ENCODE measurements around the gene ATP6V1F. TPM values are rescaled to one million over a fixed set of nuclear protein-coding genes. Genes with fewer than 3 reads are reported as not detected.

The ATP6V1F gene
- total RNA-seq, 2 experiments from 2014 or later: 49.6 to 54.3 TPM

DNA sequence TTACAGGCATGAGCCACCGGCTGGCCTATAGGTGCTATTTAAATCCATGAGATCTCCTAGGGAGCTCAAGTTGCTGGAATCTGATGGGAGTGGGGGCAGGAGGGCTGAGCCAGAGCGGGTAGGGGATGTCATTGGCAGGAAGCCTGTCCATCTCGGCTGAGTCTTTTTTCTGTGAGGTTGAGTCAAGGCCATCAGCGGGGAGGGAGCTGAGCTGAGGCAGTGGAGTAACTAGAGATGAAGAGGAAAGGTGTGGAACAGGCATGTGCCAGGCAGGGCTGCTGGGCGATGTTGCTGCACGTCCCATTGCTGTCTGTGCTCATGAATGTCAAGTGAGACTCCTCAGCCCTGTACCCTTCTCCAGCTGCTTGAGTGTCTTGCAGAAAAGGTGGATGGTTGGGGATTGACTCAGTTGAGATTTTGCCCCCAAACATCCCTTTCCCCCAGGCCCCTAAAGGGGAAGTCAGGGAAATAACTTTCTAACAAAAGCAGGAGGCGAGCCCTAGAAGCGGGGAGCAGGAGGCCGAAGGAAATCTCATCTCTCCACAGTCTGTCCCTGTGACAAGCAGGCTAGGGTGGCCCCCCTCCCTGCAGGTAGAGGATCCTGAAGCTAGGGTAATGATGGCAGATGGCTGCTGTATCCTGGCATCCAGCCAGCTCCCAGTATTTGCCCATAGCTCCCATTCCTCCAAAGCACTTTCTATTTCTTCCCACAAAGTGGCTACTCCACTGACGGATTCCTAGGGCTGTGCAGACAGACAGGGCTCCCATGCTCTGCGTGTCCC is 5.4 kb downstream of the ATP6V1F start:
- H3K27ac Mint-ChIP-seq: no peak overlapping the region
- Histone ChIP-seq H3K9me3 (ENCODE audit: control insufficient read depth in 1 of 2, insufficient read depth in 1 of 2, low read length in 2 of 2) (no peaks in the 10 kb centered on the region), H3K4me1 (ENCODE audit: insufficient read depth, low read length) (peaks cover 34% of the 10 kb centered on the region), H3K36me3 (ENCODE audit: insufficient read depth, low read length) (peaks cover 15% of the 10 kb centered on the region), H3K4me3 (ENCODE audit: low read length) (no peak overlapping the region), H3K27me3 (ENCODE audit: control insufficient read depth in 1 of 2, insufficient read depth in 2 of 2, low read length in 2 of 2) (peaks cover 3 to 4% of the 10 kb centered on the region in 2 experiments), H3K27ac (ENCODE audit: low read depth in 1 of 2, low read length in 2 of 2) (no peak overlapping the region)
- no peak for TF ChIP-seq CTCF (IDR thresholded peaks at IDR 0.05)
- H3K4me3 Mint-ChIP-seq: peak overlapping the region; percentile 78
- no peaks in the 10 kb centered on the region for H3K27me3 Mint-ChIP-seq
- H3K4me1 Mint-ChIP-seq (ENCODE audit: low read depth): peaks cover 36% of the 10 kb centered on the region
- no peaks in the 10 kb centered on the region for H3K9me3 Mint-ChIP-seq
- POLR2A ChIA-PET: interaction anchor here (0.5 to 1.8 kb wide), 3 partner anchors 16 to 394 kb away, joined by 3 to 4 read pairs (median 4); no protein-coding TSS in a partner anchor
- CTCF ChIA-PET: no interaction called here
- DNase-seq (no peak), ATAC-seq (ENCODE audit: poor library complexity) (no peak)
- H3K36me3 Mint-ChIP-seq (ENCODE audit: low read depth): peaks cover 11% of the 10 kb centered on the region
- intact Hi-C loops (cut with DNase I, micrococcal nuclease): loop anchor here in 1 of 2 experiments (10.0 kb wide), 1 partner anchor 567 kb away; the partner anchor contains the start of gene STRIP2

DNA sequence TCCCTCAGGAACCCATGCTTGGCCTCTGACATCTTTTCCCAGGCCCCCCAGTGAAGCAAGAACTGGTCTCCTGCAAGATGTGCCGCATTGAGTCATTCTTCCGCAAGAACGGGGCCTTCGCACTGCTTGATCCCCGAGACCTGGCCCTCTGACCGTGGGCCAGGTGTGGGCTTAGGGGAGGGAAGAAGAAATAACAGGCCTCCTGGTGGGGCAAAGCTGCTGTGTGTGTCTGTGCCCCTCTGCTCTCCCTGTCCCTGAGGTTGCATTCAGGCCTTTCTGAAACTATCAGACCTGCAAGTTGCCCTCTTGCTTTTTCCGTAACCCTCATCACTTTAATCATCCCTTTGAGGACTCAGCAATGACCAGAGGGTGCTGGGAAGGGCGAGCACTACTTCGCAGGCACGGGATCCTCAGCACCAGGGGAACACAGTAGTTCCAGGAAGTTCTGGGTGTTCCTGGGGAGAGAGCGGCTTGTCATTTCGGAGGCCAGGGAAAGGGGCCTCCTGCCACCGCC is 6.0 kb downstream of the ATP6V1F start:
- ATAC-seq (ENCODE audit: poor library complexity): no peak
- Histone ChIP-seq H3K4me1 (ENCODE audit: insufficient read depth, low read length) (peaks cover 28% of the 10 kb centered on the region), H3K36me3 (ENCODE audit: insufficient read depth, low read length) (peaks cover 15% of the 10 kb centered on the region), H3K4me3 (ENCODE audit: low read length) (peak overlapping the region; percentile 52), H3K27ac (ENCODE audit: low read depth in 1 of 2, low read length in 2 of 2) (no peak overlapping the region), H3K27me3 (ENCODE audit: control insufficient read depth in 1 of 2, insufficient read depth in 2 of 2, low read length in 2 of 2) (peaks cover 4 to 5% of the 10 kb centered on the region in 2 experiments), H3K9me3 (ENCODE audit: control insufficient read depth in 1 of 2, insufficient read depth in 1 of 2, low read length in 2 of 2) (no peaks in the 10 kb centered on the region)
- intact Hi-C loops (cut with DNase I, micrococcal nuclease): loop anchor here in 1 of 2 experiments (10.0 kb wide), 1 partner anchor 566 kb away; the partner anchor contains the start of gene STRIP2
- Mint-ChIP-seq H3K4me3 (peak overlapping the region; percentile 54), H3K27ac (no peak overlapping the region), H3K36me3 (ENCODE audit: low read depth) (peaks cover 11% of the 10 kb centered on the region), H3K4me1 (ENCODE audit: low read depth) (peaks cover 30% of the 10 kb centered on the region), H3K9me3 (no peaks in the 10 kb centered on the region), H3K27me3 (no peaks in the 10 kb centered on the region)
- TF ChIP-seq CTCF (IDR thresholded peaks at IDR 0.05): no peak
- CTCF ChIA-PET: no interaction called here
- no peak for DNase-seq
- POLR2A ChIA-PET: interaction anchor here (1.0 to 1.8 kb wide), 2 partner anchors 15 to 129 kb away, joined by 3 to 4 read pairs; no protein-coding TSS in a partner anchor

DNA sequence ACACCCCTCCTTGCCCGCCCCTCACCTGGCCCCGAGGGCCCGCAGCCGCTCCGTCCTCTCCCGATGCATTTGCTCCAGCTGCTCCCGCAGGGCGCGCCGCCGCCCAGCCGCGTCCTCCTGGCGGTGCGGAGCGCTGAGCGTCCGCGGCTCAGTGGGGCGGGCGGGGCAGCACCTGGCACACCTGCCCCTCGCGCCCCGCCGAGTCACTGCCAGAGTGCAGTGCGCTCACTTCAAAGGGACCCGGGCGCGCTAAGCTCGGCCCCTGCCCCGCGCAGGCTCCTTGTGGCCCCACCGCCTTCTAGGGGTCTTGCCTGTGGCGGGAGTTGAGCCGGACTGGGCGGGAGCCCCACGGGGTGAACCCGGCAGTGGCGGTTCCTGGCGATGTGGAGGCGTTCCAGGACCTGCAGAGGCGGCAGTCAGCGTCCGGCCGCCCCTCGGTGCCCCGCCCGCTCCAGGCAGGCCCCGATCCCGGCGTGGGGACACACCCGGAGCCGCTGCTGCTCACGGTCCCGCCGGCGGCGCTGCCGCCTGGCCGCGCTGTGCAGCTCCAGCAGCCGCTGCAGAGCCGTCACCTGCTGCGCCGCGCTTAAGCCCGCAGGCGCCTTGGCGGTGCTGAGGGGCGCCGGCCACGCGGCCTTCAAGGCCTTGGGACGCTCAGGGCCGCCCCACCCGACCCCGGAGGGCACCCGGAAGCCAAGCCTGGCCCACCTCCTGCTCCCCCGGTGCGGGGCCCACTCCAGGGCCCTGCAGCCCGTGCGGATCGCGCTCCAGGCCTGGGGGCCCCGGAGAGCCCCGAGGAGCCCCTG is 6.7 kb downstream of the ATP6V1F start:
- peak in 13 of 14 experiments; percentile 6 to 81 (median 32) for DNase-seq
- intact Hi-C loops (cut with DNase I, micrococcal nuclease): loop anchor here in 1 of 2 experiments (10.0 kb wide), 1 partner anchor 565 kb away; the partner anchor contains the start of gene STRIP2
- H3K4me1 Mint-ChIP-seq (ENCODE audit: low read depth): peaks cover 28% of the 10 kb centered on the region
- TF ChIP-seq CTCF (IDR thresholded peaks at IDR 0.05): no peak
- Histone ChIP-seq H3K27me3 (ENCODE audit: control insufficient read depth in 1 of 2, insufficient read depth in 2 of 2, low read length in 2 of 2) (peaks cover 4 to 5% of the 10 kb centered on the region in 2 experiments), H3K4me1 (ENCODE audit: insufficient read depth, low read length) (peaks cover 21% of the 10 kb centered on the region), H3K9me3 (ENCODE audit: control insufficient read depth in 1 of 2, insufficient read depth in 1 of 2, low read length in 2 of 2) (no peaks in the 10 kb centered on the region), H3K27ac (ENCODE audit: low read depth in 1 of 2, low read length in 2 of 2) (no peak overlapping the region), H3K36me3 (ENCODE audit: insufficient read depth, low read length) (peaks cover 15% of the 10 kb centered on the region), H3K4me3 (ENCODE audit: low read length) (peak overlapping the region; percentile 52)
- no peak overlapping the region for H3K27ac Mint-ChIP-seq
- ChIA-PET POLR2A (interaction anchor here (1.0 to 1.8 kb wide), 2 partner anchors 14 to 130 kb away, joined by 3 to 4 read pairs; no protein-coding TSS in a partner anchor), CTCF (interaction anchor here (2.7 kb wide), 1 partner anchor 14 kb away, joined by 11 read pairs; no protein-coding TSS in a partner anchor)
- no peaks in the 10 kb centered on the region for H3K9me3 Mint-ChIP-seq
- peak; percentile 92 for ATAC-seq (ENCODE audit: poor library complexity)
- H3K36me3 Mint-ChIP-seq (ENCODE audit: low read depth): peaks cover 11% of the 10 kb centered on the region
- H3K27me3 Mint-ChIP-seq: no peaks in the 10 kb centered on the region
- peak overlapping the region; percentile 60 for H3K4me3 Mint-ChIP-seq
